GM20000 (cell line): Measurements from ENCODE around the gene PDGFB.

Experiments
- DNase-seq: peaks from one replicate; pipeline ENCODE4 v3.0.0; 2012; ENCODE audit warnings: low spot score
- CTCF ChIP-seq: IDR thresholded peaks from 2 replicates; pipeline ENCODE4 v1.5.1; 2012; ENCODE audit warnings: mild to moderate bottlenecking, control low read depth; ENCODE audit errors: extremely low read depth, missing control alignments

Gene PDGFB

GRCh38 chr22:39282645-39283321 lies 38.0 kb upstream of the PDGFB start:
- TF ChIP-seq CTCF, result no peak

GRCh38 chr22:39281126-39281525 lies 36.3 kb upstream of the PDGFB start:
- DNase-seq, result no peak
- TF ChIP-seq CTCF, result no peak

More at GRCh38 chr22:39282645-39283321, 38.0 kb upstream of the PDGFB start:
- no peak for DNase-seq

- DNase-seq, result no peak
- TF ChIP-seq CTCF, result no peak
Measured at GRCh38 chr22:39280250-39280649, 35.5 kb upstream of the PDGFB start.

- no peak for DNase-seq
- TF ChIP-seq CTCF, result no peak
Measured at GRCh38 chr22:39279170-39279850, 34.5 kb upstream of the PDGFB start.

- no peak for TF ChIP-seq CTCF
- no peak for DNase-seq
Measured at GRCh38 chr22:39278040-39278439, 33.3 kb upstream of the PDGFB start.

- no peak for DNase-seq
- TF ChIP-seq CTCF, result no peak
Measured at GRCh38 chr22:39277142-39277607, 32.4 kb upstream of the PDGFB start.

- no peak for DNase-seq
Measured at GRCh38 chr22:39276440-39277141, 31.8 kb upstream of the PDGFB start.

More at GRCh38 chr22:39276440-39277141, 31.8 kb upstream of the PDGFB start:
- TF ChIP-seq CTCF, result no peak
